HepG2 (cell line): ENCODE results near the gene CCNYL1. TPM values are rescaled to one million over a fixed set of nuclear protein-coding genes. Genes with fewer than 3 reads are reported as not detected.

Experiments used
- DNMT3B ChIP-seq: conservative IDR thresholded peaks from 2 replicates; pipeline ENCODE4 v1.6.1; 2016; ENCODE audit warnings: missing biosample characterization, control low read depth
- ETV6 ChIP-seq: sonication (generic); formaldehyde crosslinking; conservative IDR thresholded peaks from 2 replicates; pipeline ENCODE4 v1.4.0; 2020; ENCODE audit warnings: missing genetic modification reagents
- FLYWCH1 ChIP-seq: sonication (generic); formaldehyde crosslinking; IDR thresholded peaks from 2 replicates; pipeline ENCODE4 v1.8.1; 2023; ENCODE audit warnings: mild to moderate bottlenecking, missing genetic modification reagents
- HDAC1 ChIP-seq: sonication (generic); formaldehyde crosslinking; IDR thresholded peaks from 2 replicates; pipeline ENCODE4 v1.5.1; 2020; ENCODE audit warnings: mild to moderate bottlenecking, missing genetic modification reagents
- RELA ChIP-seq: sonication (generic); formaldehyde crosslinking; IDR thresholded peaks from 2 replicates; pipeline ENCODE4 v1.4.0; 2020; ENCODE audit warnings: missing genetic modification reagents
- ZNF136 ChIP-seq: sonication (generic); formaldehyde crosslinking; IDR thresholded peaks from 2 replicates; pipeline ENCODE4 v1.8.1; 2022; ENCODE audit warnings: low read depth, mild to moderate bottlenecking, moderate library complexity, missing genetic modification reagents
- ZNF614 ChIP-seq: IDR thresholded peaks from 2 replicates; pipeline ENCODE4 v1.6.1; 2018; ENCODE audit warnings: missing biosample characterization, missing genetic modification reagents, inconsistent platforms, borderline replicate concordance
- ZNF652 ChIP-seq: IDR thresholded peaks from 2 replicates; pipeline ENCODE4 v1.6.1; 2016; ENCODE audit warnings: low read depth, borderline replicate concordance
- polyA plus RNA-seq, 8 experiments: library from polyadenylated mRNA; depleted of rRNA in 3 of 8; stranded (reverse) in 7 of 8; unstranded in 1 of 8; fragments of >200 nt; fragmentation: Illumina TruSeq in 4 of 8; extraction: Trizol in 4 of 8; gene quantifications; 2 replicates each; pipeline versions ENCODE4 v1.2.1 to v1.2.3, GENCODE V29; 2011 to 2016; ENCODE audit warnings: low read depth in 4 of 8, missing spikeins in 1 of 8, mixed read lengths in 1 of 8; ENCODE audit not compliant: insufficient read depth in 1 of 8
- total RNA-seq, 5 experiments: library from RNA; depleted of rRNA; stranded (reverse); fragments of >200 nt; fragmentation: Illumina TruSeq; extraction: Trizol; gene quantifications; 2 replicates each; pipeline ENCODE4 v1.2.3, GENCODE V29; 2016; ENCODE audit warnings: low read depth in 1 of 5
- TF ChIP-seq, protein P1 (sequence below): sonication (generic); formaldehyde crosslinking; IDR thresholded peaks from 2 replicates; pipeline ENCODE4 v1.5.1; 2020; ENCODE audit warnings: mild to moderate bottlenecking, missing genetic modification reagents, moderate library complexity
- TF ChIP-seq, protein P2 (sequence below): sonication (generic); formaldehyde crosslinking; IDR thresholded peaks from 2 replicates; pipeline ENCODE4 v1.5.1; 2020; ENCODE audit warnings: mild to moderate bottlenecking, moderate library complexity, missing genetic modification reagents
- TF ChIP-seq, protein P3 (sequence below): sonication (generic); formaldehyde crosslinking; IDR thresholded peaks from one replicate; pipeline ENCODE4 v1.5.1; 2020; ENCODE audit warnings: mild to moderate bottlenecking, missing genetic modification reagents; ENCODE audit errors: not compliant biosample characterization
- TF ChIP-seq, protein P4 (sequence below): sonication (generic); formaldehyde crosslinking; IDR thresholded peaks from 2 replicates; pipeline ENCODE4 v1.4.0; 2020; ENCODE audit warnings: missing genetic modification reagents

Gene CCNYL1
- total and polyA plus RNA-seq, 2 of the 13 experiments (the other 11 are each of a cell fraction or from before 2014, with no cell fraction given), result 12.5 to 16.2 TPM

DNA sequence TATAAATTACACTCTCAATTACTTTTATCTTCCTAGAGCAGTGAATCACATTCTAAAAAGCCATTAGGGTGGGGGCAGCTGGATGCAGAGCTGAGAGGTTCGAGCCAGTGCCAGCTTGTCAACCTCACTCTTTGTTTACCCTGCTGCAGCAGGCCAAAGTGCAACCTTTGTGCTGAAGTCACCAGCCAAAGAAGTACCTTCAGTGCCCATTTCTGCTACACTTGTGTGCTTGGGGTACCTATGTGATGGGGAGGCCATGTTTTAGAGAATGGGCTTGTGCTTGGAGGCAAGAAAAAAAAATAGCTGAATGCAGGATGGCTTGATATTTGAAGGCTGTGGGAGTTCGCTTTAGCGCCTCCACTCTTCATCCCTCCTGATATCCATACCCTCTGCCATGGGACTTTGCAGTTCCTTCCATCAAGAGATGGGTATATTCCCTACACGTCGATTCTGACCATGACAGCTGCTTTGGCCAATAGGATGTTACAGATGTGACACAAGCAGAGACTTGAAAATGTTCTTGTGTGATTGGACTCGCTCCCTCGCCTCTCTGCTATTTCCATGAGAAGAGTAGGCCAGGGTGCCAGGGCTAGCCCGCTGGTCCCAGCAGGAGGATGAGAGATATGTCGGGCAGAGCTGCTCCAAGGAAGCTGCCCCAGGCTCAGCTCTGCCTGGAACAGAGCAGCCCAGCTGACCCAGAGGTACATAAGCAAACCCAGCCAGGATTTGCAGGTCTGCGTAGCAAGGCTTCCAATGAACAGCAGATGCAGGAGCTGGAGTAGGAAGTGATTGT is 71.0 kb downstream of the CCNYL1 start (continued):
- TF ChIP-seq, protein P1, sequence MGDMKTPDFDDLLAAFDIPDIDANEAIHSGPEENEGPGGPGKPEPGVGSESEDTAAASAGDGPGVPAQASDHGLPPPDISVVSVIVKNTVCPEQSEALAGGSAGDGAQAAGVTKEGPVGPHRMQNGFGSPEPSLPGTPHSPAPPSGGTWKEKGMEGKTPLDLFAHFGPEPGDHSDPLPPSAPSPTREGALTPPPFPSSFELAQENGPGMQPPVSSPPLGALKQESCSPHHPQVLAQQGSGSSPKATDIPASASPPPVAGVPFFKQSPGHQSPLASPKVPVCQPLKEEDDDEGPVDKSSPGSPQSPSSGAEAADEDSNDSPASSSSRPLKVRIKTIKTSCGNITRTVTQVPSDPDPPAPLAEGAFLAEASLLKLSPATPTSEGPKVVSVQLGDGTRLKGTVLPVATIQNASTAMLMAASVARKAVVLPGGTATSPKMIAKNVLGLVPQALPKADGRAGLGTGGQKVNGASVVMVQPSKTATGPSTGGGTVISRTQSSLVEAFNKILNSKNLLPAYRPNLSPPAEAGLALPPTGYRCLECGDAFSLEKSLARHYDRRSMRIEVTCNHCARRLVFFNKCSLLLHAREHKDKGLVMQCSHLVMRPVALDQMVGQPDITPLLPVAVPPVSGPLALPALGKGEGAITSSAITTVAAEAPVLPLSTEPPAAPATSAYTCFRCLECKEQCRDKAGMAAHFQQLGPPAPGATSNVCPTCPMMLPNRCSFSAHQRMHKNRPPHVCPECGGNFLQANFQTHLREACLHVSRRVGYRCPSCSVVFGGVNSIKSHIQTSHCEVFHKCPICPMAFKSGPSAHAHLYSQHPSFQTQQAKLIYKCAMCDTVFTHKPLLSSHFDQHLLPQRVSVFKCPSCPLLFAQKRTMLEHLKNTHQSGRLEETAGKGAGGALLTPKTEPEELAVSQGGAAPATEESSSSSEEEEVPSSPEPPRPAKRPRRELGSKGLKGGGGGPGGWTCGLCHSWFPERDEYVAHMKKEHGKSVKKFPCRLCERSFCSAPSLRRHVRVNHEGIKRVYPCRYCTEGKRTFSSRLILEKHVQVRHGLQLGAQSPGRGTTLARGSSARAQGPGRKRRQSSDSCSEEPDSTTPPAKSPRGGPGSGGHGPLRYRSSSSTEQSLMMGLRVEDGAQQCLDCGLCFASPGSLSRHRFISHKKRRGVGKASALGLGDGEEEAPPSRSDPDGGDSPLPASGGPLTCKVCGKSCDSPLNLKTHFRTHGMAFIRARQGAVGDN (CRISPR knock-in tag), result peak; percentile 67
- peak; percentile 86 for TF ChIP-seq HDAC1 (CRISPR knock-in tag)
- TF ChIP-seq ZNF652 (CRISPR knock-in tag), result 0 out of 2 replicates have a peak, but pooled peaks have one; percentile 36
- no peak; the same call in 1 of the 2 replicates for TF ChIP-seq FLYWCH1 (CRISPR knock-in tag)
- 0 out of 2 replicates have a peak, but pooled peaks have one; percentile 50 for TF ChIP-seq ZNF614 (CRISPR knock-in tag)
- TF ChIP-seq ETV6 (CRISPR knock-in tag), result 0 out of 2 replicates have a peak, but pooled peaks have one; percentile 31
- TF ChIP-seq ZNF136 (CRISPR knock-in tag), result no peak
- TF ChIP-seq, protein P2, sequence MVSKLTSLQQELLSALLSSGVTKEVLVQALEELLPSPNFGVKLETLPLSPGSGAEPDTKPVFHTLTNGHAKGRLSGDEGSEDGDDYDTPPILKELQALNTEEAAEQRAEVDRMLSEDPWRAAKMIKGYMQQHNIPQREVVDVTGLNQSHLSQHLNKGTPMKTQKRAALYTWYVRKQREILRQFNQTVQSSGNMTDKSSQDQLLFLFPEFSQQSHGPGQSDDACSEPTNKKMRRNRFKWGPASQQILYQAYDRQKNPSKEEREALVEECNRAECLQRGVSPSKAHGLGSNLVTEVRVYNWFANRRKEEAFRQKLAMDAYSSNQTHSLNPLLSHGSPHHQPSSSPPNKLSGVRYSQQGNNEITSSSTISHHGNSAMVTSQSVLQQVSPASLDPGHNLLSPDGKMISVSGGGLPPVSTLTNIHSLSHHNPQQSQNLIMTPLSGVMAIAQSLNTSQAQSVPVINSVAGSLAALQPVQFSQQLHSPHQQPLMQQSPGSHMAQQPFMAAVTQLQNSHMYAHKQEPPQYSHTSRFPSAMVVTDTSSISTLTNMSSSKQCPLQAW (CRISPR knock-in tag), result peak; percentile 71; the same call in 1 of the 2 replicates
- 0 out of 2 replicates have a peak, but pooled peaks have one; percentile 77 for TF ChIP-seq DNMT3B (CRISPR knock-in tag)
- TF ChIP-seq, protein P3, sequence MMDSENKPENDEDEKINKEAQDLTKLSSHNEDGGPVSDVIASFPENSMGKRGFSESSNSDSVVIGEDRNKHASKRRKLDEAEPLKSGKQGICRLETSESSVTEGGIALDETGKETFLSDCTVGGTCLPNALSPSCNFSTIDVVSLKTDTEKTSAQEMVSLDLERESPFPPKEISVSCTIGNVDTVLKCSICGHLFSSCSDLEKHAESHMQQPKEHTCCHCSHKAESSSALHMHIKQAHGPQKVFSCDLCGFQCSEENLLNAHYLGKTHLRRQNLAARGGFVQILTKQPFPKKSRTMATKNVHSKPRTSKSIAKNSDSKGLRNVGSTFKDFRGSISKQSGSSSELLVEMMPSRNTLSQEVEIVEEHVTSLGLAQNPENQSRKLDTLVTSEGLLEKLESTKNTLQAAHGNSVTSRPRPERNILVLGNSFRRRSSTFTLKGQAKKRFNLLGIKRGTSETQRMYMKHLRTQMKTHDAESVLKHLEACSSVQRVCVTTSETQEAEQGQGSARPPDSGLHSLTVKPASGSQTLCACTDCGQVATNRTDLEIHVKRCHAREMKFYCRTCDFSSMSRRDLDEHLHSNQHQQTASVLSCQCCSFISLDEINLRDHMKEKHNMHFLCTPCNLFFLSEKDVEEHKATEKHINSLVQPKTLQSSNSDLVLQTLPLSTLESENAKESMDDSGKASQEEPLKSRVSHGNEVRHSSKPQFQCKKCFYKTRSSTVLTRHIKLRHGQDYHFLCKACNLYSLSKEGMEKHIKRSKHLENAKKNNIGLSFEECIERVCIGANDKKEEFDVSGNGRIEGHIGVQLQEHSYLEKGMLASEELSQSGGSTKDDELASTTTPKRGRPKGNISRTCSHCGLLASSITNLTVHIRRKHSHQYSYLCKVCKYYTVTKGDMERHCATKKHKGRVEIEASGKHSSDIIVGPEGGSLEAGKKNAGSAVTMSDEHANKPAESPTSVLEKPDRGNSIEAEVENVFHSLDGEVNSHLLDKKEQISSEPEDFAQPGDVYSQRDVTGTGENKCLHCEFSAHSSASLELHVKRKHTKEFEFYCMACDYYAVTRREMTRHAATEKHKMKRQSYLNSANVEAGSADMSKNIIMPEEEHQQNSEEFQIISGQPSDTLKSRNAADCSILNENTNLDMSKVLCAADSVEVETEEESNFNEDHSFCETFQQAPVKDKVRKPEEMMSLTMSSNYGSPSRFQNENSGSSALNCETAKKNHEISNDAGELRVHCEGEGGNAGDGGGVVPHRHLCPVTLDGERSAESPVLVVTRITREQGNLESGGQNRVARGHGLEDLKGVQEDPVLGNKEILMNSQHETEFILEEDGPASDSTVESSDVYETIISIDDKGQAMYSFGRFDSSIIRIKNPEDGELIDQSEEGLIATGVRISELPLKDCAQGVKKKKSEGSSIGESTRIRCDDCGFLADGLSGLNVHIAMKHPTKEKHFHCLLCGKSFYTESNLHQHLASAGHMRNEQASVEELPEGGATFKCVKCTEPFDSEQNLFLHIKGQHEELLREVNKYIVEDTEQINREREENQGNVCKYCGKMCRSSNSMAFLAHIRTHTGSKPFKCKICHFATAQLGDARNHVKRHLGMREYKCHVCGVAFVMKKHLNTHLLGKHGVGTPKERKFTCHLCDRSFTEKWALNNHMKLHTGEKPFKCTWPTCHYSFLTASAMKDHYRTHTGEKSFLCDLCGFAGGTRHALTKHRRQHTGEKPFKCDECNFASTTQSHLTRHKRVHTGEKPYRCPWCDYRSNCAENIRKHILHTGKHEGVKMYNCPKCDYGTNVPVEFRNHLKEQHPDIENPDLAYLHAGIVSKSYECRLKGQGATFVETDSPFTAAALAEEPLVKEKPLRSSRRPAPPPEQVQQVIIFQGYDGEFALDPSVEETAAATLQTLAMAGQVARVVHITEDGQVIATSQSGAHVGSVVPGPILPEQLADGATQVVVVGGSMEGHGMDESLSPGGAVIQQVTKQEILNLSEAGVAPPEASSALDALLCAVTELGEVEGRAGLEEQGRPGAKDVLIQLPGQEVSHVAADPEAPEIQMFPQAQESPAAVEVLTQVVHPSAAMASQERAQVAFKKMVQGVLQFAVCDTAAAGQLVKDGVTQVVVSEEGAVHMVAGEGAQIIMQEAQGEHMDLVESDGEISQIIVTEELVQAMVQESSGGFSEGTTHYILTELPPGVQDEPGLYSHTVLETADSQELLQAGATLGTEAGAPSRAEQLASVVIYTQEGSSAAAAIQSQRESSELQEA (CRISPR knock-in tag), result no peak
- TF ChIP-seq, protein P4, sequence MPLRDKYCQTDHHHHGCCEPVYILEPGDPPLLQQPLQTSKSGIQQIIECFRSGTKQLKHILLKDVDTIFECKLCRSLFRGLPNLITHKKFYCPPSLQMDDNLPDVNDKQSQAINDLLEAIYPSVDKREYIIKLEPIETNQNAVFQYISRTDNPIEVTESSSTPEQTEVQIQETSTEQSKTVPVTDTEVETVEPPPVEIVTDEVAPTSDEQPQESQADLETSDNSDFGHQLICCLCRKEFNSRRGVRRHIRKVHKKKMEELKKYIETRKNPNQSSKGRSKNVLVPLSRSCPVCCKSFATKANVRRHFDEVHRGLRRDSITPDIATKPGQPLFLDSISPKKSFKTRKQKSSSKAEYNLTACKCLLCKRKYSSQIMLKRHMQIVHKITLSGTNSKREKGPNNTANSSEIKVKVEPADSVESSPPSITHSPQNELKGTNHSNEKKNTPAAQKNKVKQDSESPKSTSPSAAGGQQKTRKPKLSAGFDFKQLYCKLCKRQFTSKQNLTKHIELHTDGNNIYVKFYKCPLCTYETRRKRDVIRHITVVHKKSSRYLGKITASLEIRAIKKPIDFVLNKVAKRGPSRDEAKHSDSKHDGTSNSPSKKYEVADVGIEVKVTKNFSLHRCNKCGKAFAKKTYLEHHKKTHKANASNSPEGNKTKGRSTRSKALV, result no peak
- no peak for TF ChIP-seq RELA (CRISPR knock-in tag)
